Left lobe of liver (tissue), 2 donors: ENCODE measurements around the gene NOP14. TPM values are rescaled to one million over a fixed set of nuclear protein-coding genes. Genes with fewer than 3 reads are reported as not detected.
"Not testable (repeated sequence)": the region's sequence is repeated elsewhere in the genome, so short reads cannot be mapped to it uniquely, and the experiment has no call there.

Source experiments
- ATAC-seq: fragments of 200-7000 bp; cut with Tn5 transposase; one replicate; pipeline ENCODE4 v1.9.1; 2020; ENCODE audit warnings: mild to moderate bottlenecking, moderate library complexity
- DNase-seq: peaks from one replicate; pipeline ENCODE4 v3.0.0-alpha.2; 2020; ENCODE audit warnings: low spot score
- total RNA-seq: library from RNA; stranded (reverse); gene quantifications from one replicate; pipeline ENCODE4 v1.2.1, GENCODE V29; 2021
- donor health status: DM: no; HTN: no; CAD: no; lungs with moderate emphysema.
- donor health status: DM: no; HTN: yes; CAD: no.

Gene NOP14
- total RNA-seq, 1 donor from 2014 or later = 18.7 TPM

GRCh38 chr4:2918300-2918699 lies 44.9 kb downstream of the NOP14 start:
- ATAC-seq, DNase-seq: not testable (repeated sequence)

GRCh38 chr4:2916696-2917095 lies 46.5 kb downstream of the NOP14 start:
- ATAC-seq, DNase-seq: not testable (repeated sequence)

DNA sequence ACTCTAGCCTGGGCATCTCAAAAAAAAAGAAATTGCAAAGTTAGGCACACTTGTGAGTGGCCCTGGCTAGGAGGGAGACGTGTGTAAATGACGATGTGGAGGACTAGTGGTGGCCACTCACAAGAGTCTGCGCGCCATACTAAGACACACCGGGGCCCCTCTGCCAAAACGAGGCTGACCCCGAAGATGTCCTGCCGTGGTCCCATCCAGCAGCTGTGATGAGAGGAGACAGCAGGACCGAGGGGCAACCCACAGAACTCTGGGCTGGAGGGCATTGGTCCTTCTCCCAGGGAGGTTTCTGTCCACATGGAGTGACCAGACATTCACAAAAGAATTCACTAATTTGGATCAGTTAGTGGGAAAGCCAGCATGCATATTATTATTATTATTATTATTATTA lies 47.4 kb downstream of the NOP14 start:
- DNase-seq = no peak
- no peak for ATAC-seq

DNA sequence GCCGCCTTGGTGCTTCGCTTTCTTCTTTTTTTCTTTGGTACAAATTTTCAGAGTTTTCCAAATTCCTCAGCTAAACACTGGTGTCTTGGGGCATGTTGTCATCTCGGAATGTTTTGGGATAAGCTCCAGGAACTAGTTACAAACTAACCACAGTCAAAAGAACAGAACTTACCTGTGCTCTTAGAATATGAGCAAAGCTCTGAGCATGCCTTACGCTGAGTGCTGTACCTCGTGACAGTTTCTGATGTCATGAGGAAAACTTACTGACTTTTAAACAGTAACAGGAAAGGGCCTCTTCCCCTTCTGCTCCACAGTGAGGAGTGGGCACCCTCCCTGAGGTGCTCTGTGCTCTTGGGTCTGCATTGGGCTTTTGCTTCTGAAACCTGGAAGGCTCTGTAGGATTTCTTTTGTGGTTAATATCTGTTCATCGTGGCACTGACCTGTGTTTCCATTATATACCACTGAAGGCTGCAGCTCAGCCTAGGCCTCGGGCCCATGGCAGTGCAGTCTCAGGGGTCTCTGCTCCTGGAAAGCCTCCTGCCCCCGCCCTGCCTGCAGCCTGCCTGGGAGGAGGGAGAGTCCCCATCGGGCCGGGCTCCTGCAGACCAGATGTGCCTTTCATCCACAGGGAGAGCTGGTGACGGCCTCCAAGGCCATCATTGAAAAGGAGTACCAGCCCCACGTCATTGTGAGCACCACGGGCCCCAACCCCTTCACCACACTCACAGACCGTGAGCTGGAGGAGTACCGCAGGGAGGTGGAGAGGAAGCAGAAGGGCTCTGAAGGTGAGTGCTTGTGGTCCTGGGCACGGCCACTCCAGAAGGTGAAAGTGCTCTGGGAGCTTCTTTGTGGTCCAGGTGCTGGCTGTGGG lies 48.7 kb downstream of the NOP14 start:
- no peak for DNase-seq
- no peak for ATAC-seq

DNA sequence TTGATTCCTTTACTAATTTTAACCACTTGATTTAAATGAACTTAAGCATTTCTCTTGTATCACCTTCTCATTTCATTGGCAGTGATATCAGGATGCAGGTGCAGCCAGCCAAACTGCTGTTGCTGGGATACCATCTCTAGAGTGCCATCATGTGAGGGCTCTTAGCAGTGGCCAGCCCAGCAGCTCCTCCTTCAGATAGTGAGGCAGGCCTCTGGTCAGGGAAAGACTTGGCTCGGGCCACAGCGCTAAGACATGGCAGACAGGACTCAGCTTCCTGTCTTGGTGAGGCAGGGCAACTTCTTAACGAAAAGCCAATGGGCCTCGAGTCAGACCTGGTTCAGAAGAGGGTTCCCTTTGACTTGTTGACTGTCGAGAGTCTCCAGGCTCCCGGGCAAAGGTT lies 50.0 kb downstream of the NOP14 start:
- ATAC-seq (no peak), DNase-seq (no peak)

DNA sequence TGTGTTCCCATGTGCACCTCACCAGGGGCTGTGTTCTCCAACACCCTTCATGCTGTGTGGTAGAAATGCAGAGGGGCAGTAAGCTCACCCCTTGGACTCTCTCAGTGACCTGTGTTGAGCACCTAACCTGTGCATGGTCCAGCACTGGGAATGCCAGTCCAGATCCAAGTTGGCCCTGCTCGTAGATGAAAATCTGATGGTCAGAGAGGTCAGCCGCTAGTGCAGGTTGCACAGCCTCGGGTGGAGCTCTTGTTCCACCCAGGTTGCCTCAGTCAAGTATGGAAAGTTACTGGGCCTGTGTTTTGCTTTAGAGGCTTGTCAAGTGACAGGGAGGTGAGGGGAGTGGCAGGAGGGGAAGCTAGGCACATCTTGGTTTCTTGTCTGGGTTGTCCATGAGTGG lies 51.3 kb downstream of the NOP14 start:
- ATAC-seq (no peak), DNase-seq (no peak)

- ATAC-seq = no peak
- DNase-seq = no peak
Observed at GRCh38 chr4:2910409-2910808, 52.8 kb downstream of the NOP14 start.

GRCh38 chr4:2909583-2909982 lies 53.6 kb downstream of the NOP14 start:
- ATAC-seq = peak; percentile 86
- peak; percentile 79 for DNase-seq

- no peak for DNase-seq
- ATAC-seq = no peak
Observed at GRCh38 chr4:2908686-2909085, 54.5 kb downstream of the NOP14 start.

- ATAC-seq (peak; percentile 70), DNase-seq (no peak)
Observed at GRCh38 chr4:2907706-2908293, 55.4 kb downstream of the NOP14 start.

- ATAC-seq (no peak), DNase-seq (no peak)
Observed at GRCh38 chr4:2907226-2907625, 56.0 kb downstream of the NOP14 start.

GRCh38 chr4:2906218-2906617 lies 57.0 kb downstream of the NOP14 start:
- ATAC-seq (no peak), DNase-seq (no peak)

GRCh38 chr4:2905544-2905943 lies 57.7 kb downstream of the NOP14 start:
- ATAC-seq (no peak), DNase-seq (no peak)

DNA sequence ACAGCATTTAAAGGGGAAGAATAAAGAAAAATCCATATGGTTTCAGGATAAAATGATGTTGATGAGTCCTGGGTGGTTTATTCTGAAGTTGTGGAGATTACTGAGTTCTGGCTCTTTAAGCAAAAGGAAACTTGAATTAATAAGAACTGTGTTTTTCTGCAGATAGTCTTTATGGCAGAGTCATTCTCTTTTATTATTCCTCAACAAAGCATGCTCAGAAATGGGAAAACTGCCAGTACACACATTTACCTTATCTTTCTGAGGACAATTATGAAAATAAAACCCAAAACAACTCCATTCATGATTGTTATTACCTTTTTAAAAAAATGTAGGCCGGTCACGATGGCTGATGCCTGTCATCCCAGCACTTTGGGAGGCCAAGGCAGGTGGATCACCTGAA lies 61.1 kb downstream of the NOP14 start:
- DNase-seq (no peak), ATAC-seq (no peak)

DNA sequence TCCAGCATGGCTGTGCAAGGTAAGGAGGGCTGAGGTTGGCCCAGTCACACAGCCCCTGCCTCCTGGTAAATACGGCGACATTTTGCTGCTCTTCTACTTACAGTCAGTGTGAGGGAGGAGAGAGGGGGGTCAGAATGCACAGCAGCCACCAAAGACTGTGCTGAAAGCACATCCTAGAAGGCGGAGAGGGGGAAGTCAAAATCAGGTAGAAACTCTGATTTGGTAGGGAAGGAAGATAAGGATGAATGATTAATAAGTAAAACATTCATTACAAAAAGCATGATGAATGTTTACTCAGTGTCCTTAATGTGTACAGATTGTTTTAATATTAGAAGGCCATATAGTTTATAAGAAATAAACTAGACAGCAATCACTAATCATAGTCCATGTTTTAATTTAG lies 62.0 kb downstream of the NOP14 start:
- DNase-seq (no peak), ATAC-seq (no peak)

GRCh38 chr4:2900741-2901140 lies 62.5 kb downstream of the NOP14 start:
- DNase-seq = no peak

DNA sequence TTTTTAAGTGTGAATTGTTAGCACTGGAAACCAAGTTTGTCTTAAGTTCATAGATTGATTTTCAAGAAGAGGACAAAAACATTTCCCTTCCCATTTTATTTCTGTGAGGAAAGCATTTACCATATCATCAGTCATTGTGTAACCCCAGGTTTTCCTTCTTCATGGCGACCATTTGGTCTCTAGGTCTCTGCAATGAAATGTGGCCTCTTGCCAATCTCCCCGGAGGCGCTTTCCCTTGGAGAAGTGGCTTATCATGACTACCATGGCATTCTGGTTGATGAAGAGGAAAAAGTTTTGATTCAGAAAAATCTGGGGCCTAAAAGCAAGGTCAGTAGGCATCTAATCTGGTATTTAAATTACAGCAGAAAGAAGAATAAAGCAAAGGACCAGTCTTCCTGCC lies 65.2 kb downstream of the NOP14 start:
- DNase-seq (no peak), ATAC-seq (no peak)

More at GRCh38 chr4:2900741-2901140, 62.5 kb downstream of the NOP14 start:
- ATAC-seq = no peak

GRCh38 chr4:2893772-2894171 lies 69.4 kb downstream of the NOP14 start:
- peak; percentile 31 for ATAC-seq
- no peak for DNase-seq

DNA sequence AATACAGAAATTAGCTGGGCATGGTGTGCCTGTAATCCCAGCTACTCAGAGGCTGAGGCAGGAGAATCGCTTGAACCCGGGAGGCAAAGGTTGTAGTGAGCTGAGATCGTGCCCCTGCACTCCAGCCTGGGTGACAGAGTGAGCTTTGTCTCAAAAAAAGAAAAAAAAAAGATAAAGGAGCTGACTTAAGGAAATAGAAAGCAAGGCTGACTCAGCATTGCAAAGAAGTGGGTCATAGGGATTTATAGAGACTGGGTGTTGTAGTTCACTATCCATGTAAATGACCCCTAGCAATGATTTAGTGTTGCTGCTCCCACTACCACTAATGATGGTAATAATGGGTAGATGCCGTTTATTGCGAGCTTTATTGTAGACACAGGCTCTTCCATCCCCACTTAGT lies 71.9 kb downstream of the NOP14 start:
- peak; percentile 24 for ATAC-seq

GRCh38 chr4:2888886-2889285 lies 74.3 kb downstream of the NOP14 start:
- DNase-seq (no peak), ATAC-seq (no peak)

More for the DNA sequence above, 71.9 kb downstream of the NOP14 start:
- no peak for DNase-seq
